Measurements from ENCODE around the gene APLP2. TPM values are rescaled to one million over a fixed set of nuclear protein-coding genes. Genes with fewer than 3 reads are reported as not detected.

The APLP2 gene
- polyA plus RNA-seq, 1 donor from 2014 or later: 226 TPM

- Histone ChIP-seq H4K20me1 (ENCODE audit: insufficient read depth) (no peaks in the 10 kb centered on the region), H3K9ac (ENCODE audit: low read length) (no peak overlapping the region), H3K79me2 (replicated peaks; ENCODE audit: insufficient read depth, low read length) (no peaks in the 10 kb centered on the region), H3K4me2 (ENCODE audit: low read length) (no peak overlapping the region), H2AFZ (ENCODE audit: low read depth, low read length) (no peak overlapping the region), H3F3A (ENCODE audit: insufficient read depth, low read length, poor library complexity, severe bottlenecking) (no peaks in the 10 kb centered on the region), H3K27me3 (ENCODE audit: insufficient read depth, low read depth, low read length) (peaks cover 49% of the 10 kb centered on the region), H3K36me3 (ENCODE audit: insufficient read depth, low read length) (no peaks in the 10 kb centered on the region), H3K27ac (ENCODE audit: low read length) (no peak overlapping the region), H3K4me3 (ENCODE audit: low read length) (no peak overlapping the region), H3K9me3 (ENCODE audit: low read length) (no peaks in the 10 kb centered on the region), H3K9me2 (ENCODE audit: insufficient read depth, low read length) (no peaks in the 10 kb centered on the region)
- TF ChIP-seq, protein P1, sequence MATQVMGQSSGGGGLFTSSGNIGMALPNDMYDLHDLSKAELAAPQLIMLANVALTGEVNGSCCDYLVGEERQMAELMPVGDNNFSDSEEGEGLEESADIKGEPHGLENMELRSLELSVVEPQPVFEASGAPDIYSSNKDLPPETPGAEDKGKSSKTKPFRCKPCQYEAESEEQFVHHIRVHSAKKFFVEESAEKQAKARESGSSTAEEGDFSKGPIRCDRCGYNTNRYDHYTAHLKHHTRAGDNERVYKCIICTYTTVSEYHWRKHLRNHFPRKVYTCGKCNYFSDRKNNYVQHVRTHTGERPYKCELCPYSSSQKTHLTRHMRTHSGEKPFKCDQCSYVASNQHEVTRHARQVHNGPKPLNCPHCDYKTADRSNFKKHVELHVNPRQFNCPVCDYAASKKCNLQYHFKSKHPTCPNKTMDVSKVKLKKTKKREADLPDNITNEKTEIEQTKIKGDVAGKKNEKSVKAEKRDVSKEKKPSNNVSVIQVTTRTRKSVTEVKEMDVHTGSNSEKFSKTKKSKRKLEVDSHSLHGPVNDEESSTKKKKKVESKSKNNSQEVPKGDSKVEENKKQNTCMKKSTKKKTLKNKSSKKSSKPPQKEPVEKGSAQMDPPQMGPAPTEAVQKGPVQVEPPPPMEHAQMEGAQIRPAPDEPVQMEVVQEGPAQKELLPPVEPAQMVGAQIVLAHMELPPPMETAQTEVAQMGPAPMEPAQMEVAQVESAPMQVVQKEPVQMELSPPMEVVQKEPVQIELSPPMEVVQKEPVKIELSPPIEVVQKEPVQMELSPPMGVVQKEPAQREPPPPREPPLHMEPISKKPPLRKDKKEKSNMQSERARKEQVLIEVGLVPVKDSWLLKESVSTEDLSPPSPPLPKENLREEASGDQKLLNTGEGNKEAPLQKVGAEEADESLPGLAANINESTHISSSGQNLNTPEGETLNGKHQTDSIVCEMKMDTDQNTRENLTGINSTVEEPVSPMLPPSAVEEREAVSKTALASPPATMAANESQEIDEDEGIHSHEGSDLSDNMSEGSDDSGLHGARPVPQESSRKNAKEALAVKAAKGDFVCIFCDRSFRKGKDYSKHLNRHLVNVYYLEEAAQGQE (IDR thresholded peaks at IDR 0.05; ENCODE audit: borderline replicate concordance): no peak
- TF ChIP-seq EZH2 (IDR thresholded peaks at IDR 0.05; ENCODE audit: borderline replicate concordance, insufficient read depth, low read length, poor library complexity, severe bottlenecking): no peak
- no peak for TF ChIP-seq POLR2AphosphoS5 (IDR thresholded peaks at IDR 0.05)
- no peak for TF ChIP-seq MXI1 (conservative IDR thresholded peaks at IDR 0.05; ENCODE audit: poor library complexity, severe bottlenecking)
- no peak for TF ChIP-seq RAD21 (conservative IDR thresholded peaks at IDR 0.05)
- no peak for TF ChIP-seq TAF1 (IDR thresholded peaks at IDR 0.05; ENCODE audit: low read depth)
- TF ChIP-seq SMC3 (conservative IDR thresholded peaks at IDR 0.05; ENCODE audit: poor library complexity): no peak
- TF ChIP-seq, protein P2, sequence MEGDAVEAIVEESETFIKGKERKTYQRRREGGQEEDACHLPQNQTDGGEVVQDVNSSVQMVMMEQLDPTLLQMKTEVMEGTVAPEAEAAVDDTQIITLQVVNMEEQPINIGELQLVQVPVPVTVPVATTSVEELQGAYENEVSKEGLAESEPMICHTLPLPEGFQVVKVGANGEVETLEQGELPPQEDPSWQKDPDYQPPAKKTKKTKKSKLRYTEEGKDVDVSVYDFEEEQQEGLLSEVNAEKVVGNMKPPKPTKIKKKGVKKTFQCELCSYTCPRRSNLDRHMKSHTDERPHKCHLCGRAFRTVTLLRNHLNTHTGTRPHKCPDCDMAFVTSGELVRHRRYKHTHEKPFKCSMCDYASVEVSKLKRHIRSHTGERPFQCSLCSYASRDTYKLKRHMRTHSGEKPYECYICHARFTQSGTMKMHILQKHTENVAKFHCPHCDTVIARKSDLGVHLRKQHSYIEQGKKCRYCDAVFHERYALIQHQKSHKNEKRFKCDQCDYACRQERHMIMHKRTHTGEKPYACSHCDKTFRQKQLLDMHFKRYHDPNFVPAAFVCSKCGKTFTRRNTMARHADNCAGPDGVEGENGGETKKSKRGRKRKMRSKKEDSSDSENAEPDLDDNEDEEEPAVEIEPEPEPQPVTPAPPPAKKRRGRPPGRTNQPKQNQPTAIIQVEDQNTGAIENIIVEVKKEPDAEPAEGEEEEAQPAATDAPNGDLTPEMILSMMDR (IDR thresholded peaks at IDR 0.05; ENCODE audit: poor library complexity, severe bottlenecking): no peak
- TF ChIP-seq EP300 (conservative IDR thresholded peaks at IDR 0.05; ENCODE audit: poor library complexity, severe bottlenecking): no peak
Observed at GRCh38 chr11:130161441-130162145, 91.9 kb downstream of the APLP2 start.

DNA sequence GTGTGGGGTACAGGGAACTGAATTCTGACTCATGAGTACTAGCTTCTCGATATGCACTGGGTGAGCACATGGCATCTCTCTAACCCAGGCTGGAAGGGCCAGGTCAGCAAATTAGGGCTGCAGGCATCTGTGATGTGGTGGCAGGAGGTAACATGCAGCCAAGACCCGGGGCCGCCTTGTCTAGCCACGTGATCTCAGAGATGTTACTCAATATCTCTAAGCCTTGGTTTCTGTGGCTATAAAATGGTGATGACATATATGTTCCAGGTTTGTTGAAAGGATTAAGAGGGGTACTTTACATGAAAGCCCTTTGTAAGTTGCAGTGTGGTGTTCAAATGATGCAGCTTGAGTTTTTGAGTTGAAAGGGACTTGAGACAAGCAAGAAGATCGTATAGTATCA, 93.0 kb downstream of the APLP2 start:
- Histone ChIP-seq H3K27me3 (ENCODE audit: insufficient read depth, low read depth, low read length) (peaks cover 49% of the 10 kb centered on the region), H3K9me2 (ENCODE audit: insufficient read depth, low read length) (no peaks in the 10 kb centered on the region), H3K4me2 (ENCODE audit: low read length) (no peak overlapping the region), H3K4me3 (ENCODE audit: low read length) (no peak overlapping the region), H3K79me2 (replicated peaks; ENCODE audit: insufficient read depth, low read length) (no peaks in the 10 kb centered on the region), H2AFZ (ENCODE audit: low read depth, low read length) (no peak overlapping the region), H3K9ac (ENCODE audit: low read length) (no peak overlapping the region), H4K20me1 (ENCODE audit: insufficient read depth) (no peaks in the 10 kb centered on the region), H3K36me3 (ENCODE audit: insufficient read depth, low read length) (no peaks in the 10 kb centered on the region), H3F3A (ENCODE audit: insufficient read depth, low read length, poor library complexity, severe bottlenecking) (no peaks in the 10 kb centered on the region), H3K9me3 (ENCODE audit: low read length) (no peaks in the 10 kb centered on the region), H3K27ac (ENCODE audit: low read length) (no peak overlapping the region)
- TF ChIP-seq RAD21 (conservative IDR thresholded peaks at IDR 0.05) (no peak), TAF1 (IDR thresholded peaks at IDR 0.05; ENCODE audit: low read depth) (no peak), MXI1 (conservative IDR thresholded peaks at IDR 0.05; ENCODE audit: poor library complexity, severe bottlenecking) (no peak), SMC3 (conservative IDR thresholded peaks at IDR 0.05; ENCODE audit: poor library complexity) (no peak), EP300 (conservative IDR thresholded peaks at IDR 0.05; ENCODE audit: poor library complexity, severe bottlenecking) (no peak)
- TF ChIP-seq, protein P2 (IDR thresholded peaks at IDR 0.05; ENCODE audit: poor library complexity, severe bottlenecking): no peak

Data from neural cell (in vitro differentiated cells).